Uterus (tissue), 4 donors: ENCODE results near the gene ANXA2R. TPM values are rescaled to one million over a fixed set of nuclear protein-coding genes. Genes with fewer than 3 reads are reported as not detected.
A peak's percentile ranks its signal among the peaks of the same experiment; 100 is the strongest.

Source experiments
- DNase-seq, 2 donors: peaks; one replicate each; pipeline ENCODE4 v3.0.0-alpha.2; 2019 to 2020
- H3K27ac ChIP-seq, 2 donors: fragments of 200-600 bp; sonication (generic); 1 replicate in 1 of 2; 2 replicates in 1 of 2; pipeline ENCODE4 v1.5.1; 2016 to 2018
- H3K27me3 ChIP-seq, 2 donors: fragments of 200-600 bp; sonication (generic); one replicate each; pipeline ENCODE4 v1.5.1; 2018 to 2019; ENCODE audit warnings: control low read depth in 1 of 2
- H3K36me3 ChIP-seq, 2 donors: fragments of 200-600 bp; sonication (generic); one replicate each; pipeline ENCODE4 v1.5.1; 2019; ENCODE audit warnings: control low read depth in 1 of 2
- H3K4me1 ChIP-seq, 2 donors: fragments of 200-600 bp; sonication (generic); one replicate each; pipeline ENCODE4 v1.5.1; 2018 to 2019; ENCODE audit warnings: control low read depth in 1 of 2
- H3K4me3 ChIP-seq, 2 donors: fragments of 200-600 bp; sonication (generic); 1 replicate in 1 of 2; 2 replicates in 1 of 2; pipeline ENCODE4 v1.5.1; 2018 to 2019; ENCODE audit warnings: mild to moderate bottlenecking in 1 of 2
- H3K9me3 ChIP-seq, 2 donors: fragments of 200-600 bp; sonication (generic); one replicate each; pipeline ENCODE4 v1.5.1; 2019; ENCODE audit warnings: control low read depth in 1 of 2
- CTCF ChIP-seq, 4 experiments: fragments of 200-600 bp in 2 of 4; fragments of 450-650 bp in 2 of 4; sonication (generic) in 2 of 4; IDR thresholded peaks; one replicate each; pipeline ENCODE4 v1.5.1; 2016 to 2019; ENCODE audit warnings: antibody characterized with exemption in 4 of 4, mild to moderate bottlenecking in 2 of 4, moderate library complexity in 1 of 4
- POLR2A ChIP-seq, 2 donors: fragments of 450-650 bp; IDR thresholded peaks; one replicate each; pipeline ENCODE4 v1.6.1; 2016; ENCODE audit warnings: antibody characterized with exemption in 2 of 2, mild to moderate bottlenecking in 1 of 2, moderate library complexity in 1 of 2
- intact Hi-C: fragments of 100-400 bp; cut with DNase I; formaldehyde crosslinking; loops from one replicate; pipeline ENCODE4 v1.15.1; 2023; ENCODE audit warnings: low total_unique reads
- total RNA-seq, 4 donors: library from RNA; depleted of rRNA in 3 of 4; stranded (reverse); fragments of >200 nt in 3 of 4; gene quantifications; one replicate each; pipeline versions ENCODE4 v1.1.0 to v1.2.4, GENCODE V29; 2014 to 2023
- donor health status: DM: yes; HTN: yes; CAD: no.

The ANXA2R gene
- total RNA-seq, 4 donors from 2014 or later = 2.4 to 62.8 (median 8.5) TPM

DNA sequence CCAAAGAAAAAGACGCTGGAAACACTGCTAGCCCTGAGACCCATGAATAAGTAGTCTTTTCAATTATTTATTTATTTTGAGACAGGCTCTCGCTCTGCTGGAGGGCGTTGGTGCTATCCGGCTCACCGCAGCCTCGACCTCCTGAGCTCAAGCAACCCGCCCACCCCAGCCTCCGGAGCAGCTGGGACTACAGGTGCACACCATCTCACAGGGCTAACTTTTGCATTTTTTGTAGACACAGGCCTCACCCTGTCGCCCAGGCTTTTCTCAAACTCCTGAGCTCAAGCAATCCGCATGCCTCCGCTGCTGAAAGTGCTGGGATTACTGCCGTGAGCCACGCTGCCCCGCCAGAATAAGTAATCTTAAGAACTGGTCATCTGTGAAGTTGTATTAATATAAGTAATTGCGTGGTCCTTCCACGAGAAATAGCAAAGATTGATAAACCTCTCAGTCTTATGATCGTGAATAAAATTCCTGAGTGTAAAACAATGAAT is 1.6 kb downstream of the ANXA2R start:
- Histone ChIP-seq H3K27me3 (peaks cover 0 to 24% of the 10 kb centered on the region in 2 donors), H3K4me1 (no peaks in the 10 kb centered on the region), H3K36me3 (no peaks in the 10 kb centered on the region), H3K4me3 (peak overlapping the region in 1 of 2 donors; percentile 26), H3K27ac (peak overlapping the region; percentile 44 to 90), H3K9me3 (no peaks in the 10 kb centered on the region)
- no peak for DNase-seq
- intact Hi-C loops = no loop called here
- TF ChIP-seq POLR2A (IDR thresholded peaks at IDR 0.05) = no peak
- no peak for TF ChIP-seq CTCF (IDR thresholded peaks at IDR 0.05)

- Histone ChIP-seq H3K4me1 (no peaks in the 10 kb centered on the region), H3K9me3 (no peaks in the 10 kb centered on the region), H3K36me3 (no peaks in the 10 kb centered on the region), H3K27ac (peak overlapping the region; percentile 47 to 90), H3K27me3 (peaks cover 0 to 24% of the 10 kb centered on the region in 2 donors), H3K4me3 (peak overlapping the region in 1 of 2 donors; percentile 26)
- DNase-seq = no peak
- TF ChIP-seq POLR2A (IDR thresholded peaks at IDR 0.05) = no peak
- no peak for TF ChIP-seq CTCF (IDR thresholded peaks at IDR 0.05)
- intact Hi-C loops = no loop called here
Observed at GRCh38 chr5:43037636-43038495, 2.3 kb downstream of the ANXA2R start.

- Histone ChIP-seq H3K4me3 (peak overlapping the region in 1 of 2 donors; percentile 4), H3K9me3 (no peaks in the 10 kb centered on the region), H3K36me3 (no peaks in the 10 kb centered on the region), H3K27ac (peak overlapping the region; percentile 47 to 90), H3K4me1 (no peaks in the 10 kb centered on the region), H3K27me3 (peaks cover 0 to 24% of the 10 kb centered on the region in 2 donors)
- no peak for DNase-seq
- TF ChIP-seq CTCF (IDR thresholded peaks at IDR 0.05) (no peak), POLR2A (IDR thresholded peaks at IDR 0.05) (no peak)
- intact Hi-C loops = no loop called here
Observed at GRCh38 chr5:43036856-43037635, 3.1 kb downstream of the ANXA2R start.

DNA sequence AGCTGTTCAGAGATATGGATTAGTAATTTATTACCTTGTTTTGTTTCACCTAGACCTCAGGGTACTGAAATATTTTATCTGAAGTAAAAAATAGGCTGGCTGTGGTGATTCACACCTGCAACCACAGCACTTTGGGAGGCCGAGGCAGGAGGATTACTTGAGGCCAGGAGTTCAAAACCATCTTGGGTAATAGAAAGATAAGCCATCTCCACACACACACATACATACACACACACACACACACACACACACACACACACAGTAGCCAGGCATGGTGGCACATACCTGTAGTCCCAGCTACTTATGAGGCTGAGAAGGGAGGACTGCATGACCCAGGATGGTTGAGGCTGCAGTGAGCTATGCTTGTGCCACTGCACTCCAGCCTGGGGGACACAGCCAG is 3.7 kb downstream of the ANXA2R start:
- intact Hi-C loops = no loop called here

More for the DNA sequence above, 3.7 kb downstream of the ANXA2R start:
- DNase-seq = no peak
- H3K27me3 ChIP-seq = peaks cover 0 to 24% of the 10 kb centered on the region in 2 donors
- TF ChIP-seq POLR2A (IDR thresholded peaks at IDR 0.05) (no peak), CTCF (IDR thresholded peaks at IDR 0.05) (no peak)
- no peaks in the 10 kb centered on the region for H3K4me1 ChIP-seq
- no peak overlapping the region for H3K4me3 ChIP-seq
- H3K36me3 ChIP-seq = no peaks in the 10 kb centered on the region
- peak overlapping the region in 1 of 2 donors; percentile 90 for H3K27ac ChIP-seq
- H3K9me3 ChIP-seq = no peaks in the 10 kb centered on the region
